Nephron progenitor cell (in vitro differentiated cells): ENCODE results near the gene GALNT4.
A peak's percentile ranks its signal among the peaks of the same experiment; 100 is the strongest.

Experiments used
- DNase-seq: peaks from one replicate; pipeline ENCODE4 v3.0.0; 2021
- H3K27ac Mint-ChIP-seq: 2 replicates; pipeline ENCODE4 v1.8.0; 2021; ENCODE audit warnings: mild to moderate bottlenecking, moderate library complexity, mixed read lengths
- H3K27me3 Mint-ChIP-seq: 2 replicates; pipeline ENCODE4 v1.8.0; 2021; ENCODE audit warnings: mild to moderate bottlenecking, low read depth, mixed read lengths; ENCODE audit not compliant: poor library complexity
- H3K36me3 Mint-ChIP-seq: 2 replicates; pipeline ENCODE4 v1.8.0; 2021; ENCODE audit warnings: low read depth, mixed read lengths
- H3K4me1 Mint-ChIP-seq: 2 replicates; pipeline ENCODE4 v1.8.0; 2021; ENCODE audit warnings: mixed read lengths
- H3K4me3 Mint-ChIP-seq: 2 replicates; pipeline ENCODE4 v1.8.0; 2021; ENCODE audit warnings: mild to moderate bottlenecking, moderate library complexity, mixed read lengths
- H3K9me3 Mint-ChIP-seq: 2 replicates; pipeline ENCODE4 v1.8.0; 2021; ENCODE audit warnings: mild to moderate bottlenecking, moderate library complexity, mixed read lengths
- TF ChIP-seq, protein P1 (sequence below): fragments of 200-600 bp; sonication (generic); IDR thresholded peaks from 2 replicates; pipeline ENCODE4 v1.5.0; 2021; ENCODE audit warnings: antibody characterized with exemption

GALNT4 gene

DNA sequence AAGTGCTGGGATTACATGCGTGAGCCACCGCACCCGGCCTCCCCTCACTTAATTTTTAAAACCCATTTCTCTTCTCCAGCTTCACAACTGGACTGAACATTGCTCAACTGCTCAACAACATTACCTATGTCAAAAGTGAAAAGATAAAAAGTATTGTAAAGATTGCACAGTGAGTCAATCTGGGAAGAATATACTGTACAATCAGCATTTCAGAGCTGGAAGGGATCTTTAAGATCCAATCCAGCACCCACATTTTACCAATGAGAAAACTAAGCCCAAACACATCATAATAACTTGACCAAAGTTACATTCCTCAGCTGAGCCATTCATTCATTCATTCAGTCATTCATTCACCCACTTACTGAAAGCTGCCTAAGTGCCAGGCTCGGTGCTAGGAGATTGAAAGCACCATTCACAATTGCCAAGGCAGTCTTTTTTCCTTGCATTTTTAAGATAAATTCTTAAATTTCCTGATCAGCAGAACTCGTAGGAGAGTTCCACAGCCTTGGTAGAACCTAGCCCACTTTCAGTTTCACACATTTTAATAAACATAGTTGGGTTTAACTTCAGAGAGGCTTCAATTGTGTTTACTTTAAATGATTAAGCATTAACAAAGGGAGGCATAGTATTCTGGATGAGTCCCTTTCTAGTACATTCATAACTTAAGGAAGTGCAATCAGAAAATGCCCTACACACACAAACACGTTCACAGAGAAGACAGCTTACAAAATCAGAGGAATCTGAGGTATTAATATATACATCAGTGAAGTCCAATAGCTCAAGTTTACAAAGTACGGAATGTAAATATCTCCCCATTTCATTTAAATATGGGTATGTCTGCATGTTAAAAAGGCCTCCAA lies 3.0 kb downstream of the GALNT4 start:
- TF ChIP-seq, protein P1, sequence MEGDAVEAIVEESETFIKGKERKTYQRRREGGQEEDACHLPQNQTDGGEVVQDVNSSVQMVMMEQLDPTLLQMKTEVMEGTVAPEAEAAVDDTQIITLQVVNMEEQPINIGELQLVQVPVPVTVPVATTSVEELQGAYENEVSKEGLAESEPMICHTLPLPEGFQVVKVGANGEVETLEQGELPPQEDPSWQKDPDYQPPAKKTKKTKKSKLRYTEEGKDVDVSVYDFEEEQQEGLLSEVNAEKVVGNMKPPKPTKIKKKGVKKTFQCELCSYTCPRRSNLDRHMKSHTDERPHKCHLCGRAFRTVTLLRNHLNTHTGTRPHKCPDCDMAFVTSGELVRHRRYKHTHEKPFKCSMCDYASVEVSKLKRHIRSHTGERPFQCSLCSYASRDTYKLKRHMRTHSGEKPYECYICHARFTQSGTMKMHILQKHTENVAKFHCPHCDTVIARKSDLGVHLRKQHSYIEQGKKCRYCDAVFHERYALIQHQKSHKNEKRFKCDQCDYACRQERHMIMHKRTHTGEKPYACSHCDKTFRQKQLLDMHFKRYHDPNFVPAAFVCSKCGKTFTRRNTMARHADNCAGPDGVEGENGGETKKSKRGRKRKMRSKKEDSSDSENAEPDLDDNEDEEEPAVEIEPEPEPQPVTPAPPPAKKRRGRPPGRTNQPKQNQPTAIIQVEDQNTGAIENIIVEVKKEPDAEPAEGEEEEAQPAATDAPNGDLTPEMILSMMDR: no peak
- no peak overlapping the region for H3K27ac Mint-ChIP-seq

DNA sequence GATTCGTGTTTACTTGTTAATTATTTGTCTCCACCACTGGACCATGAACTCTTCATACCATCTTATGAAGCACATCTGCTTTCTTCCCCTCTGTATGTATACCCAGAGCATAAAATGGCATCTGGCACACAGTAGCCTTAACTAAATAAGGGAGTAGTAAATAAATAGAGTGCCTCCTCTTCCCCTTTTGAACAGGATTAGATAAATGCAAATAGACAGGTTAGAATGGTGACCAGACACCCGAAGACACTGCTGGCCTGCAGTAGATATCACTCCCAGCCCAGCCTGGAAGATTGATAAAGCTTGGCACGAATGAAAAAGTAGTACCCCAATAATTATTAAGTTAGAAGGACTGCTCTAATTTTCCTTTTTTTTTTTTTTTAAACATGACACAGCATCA lies 6.9 kb downstream of the GALNT4 start:
- TF ChIP-seq, protein P1: no peak
- H3K4me3 Mint-ChIP-seq: no peak overlapping the region
- peaks cover 12% of the 10 kb centered on the region for H3K36me3 Mint-ChIP-seq
- no peaks in the 10 kb centered on the region for H3K9me3 Mint-ChIP-seq
- H3K27ac Mint-ChIP-seq: no peak overlapping the region
- no peak for DNase-seq
- H3K4me1 Mint-ChIP-seq: peaks cover 14% of the 10 kb centered on the region
- peaks cover 3% of the 10 kb centered on the region for H3K27me3 Mint-ChIP-seq

More for the DNA sequence above, 3.0 kb downstream of the GALNT4 start:
- peaks cover 42% of the 10 kb centered on the region for H3K4me1 Mint-ChIP-seq
- peak overlapping the region; percentile 38 for H3K4me3 Mint-ChIP-seq
- H3K36me3 Mint-ChIP-seq: peaks cover 24% of the 10 kb centered on the region
- H3K27me3 Mint-ChIP-seq: peaks cover 7% of the 10 kb centered on the region
- H3K9me3 Mint-ChIP-seq: no peaks in the 10 kb centered on the region
- DNase-seq: no peak

DNA sequence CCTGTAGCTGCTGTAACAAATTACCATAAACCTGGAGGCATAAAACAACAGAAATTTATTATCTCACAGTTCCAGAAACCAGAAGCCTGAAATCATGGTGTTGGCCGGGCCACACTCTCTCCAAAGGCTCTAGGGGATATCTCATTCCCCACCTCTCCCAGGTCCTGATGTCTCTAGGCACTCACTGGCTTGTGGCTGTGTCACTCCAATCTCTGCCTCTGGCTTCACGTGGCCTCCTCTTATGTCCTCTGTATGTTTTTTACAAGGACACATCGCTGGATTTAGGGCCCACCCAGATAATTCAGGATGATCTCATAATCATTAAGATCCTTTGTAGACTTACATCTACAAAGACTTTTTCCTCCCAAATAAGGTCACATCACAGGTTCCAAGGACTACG lies 8.0 kb downstream of the GALNT4 start:
- peaks cover 6% of the 10 kb centered on the region for H3K36me3 Mint-ChIP-seq
- no peak overlapping the region for H3K27ac Mint-ChIP-seq
- no peak overlapping the region for H3K4me3 Mint-ChIP-seq
- H3K9me3 Mint-ChIP-seq: no peaks in the 10 kb centered on the region
- TF ChIP-seq, protein P1: no peak
- peaks cover 5% of the 10 kb centered on the region for H3K4me1 Mint-ChIP-seq
- H3K27me3 Mint-ChIP-seq: peaks cover 3% of the 10 kb centered on the region
- no peak for DNase-seq

DNA sequence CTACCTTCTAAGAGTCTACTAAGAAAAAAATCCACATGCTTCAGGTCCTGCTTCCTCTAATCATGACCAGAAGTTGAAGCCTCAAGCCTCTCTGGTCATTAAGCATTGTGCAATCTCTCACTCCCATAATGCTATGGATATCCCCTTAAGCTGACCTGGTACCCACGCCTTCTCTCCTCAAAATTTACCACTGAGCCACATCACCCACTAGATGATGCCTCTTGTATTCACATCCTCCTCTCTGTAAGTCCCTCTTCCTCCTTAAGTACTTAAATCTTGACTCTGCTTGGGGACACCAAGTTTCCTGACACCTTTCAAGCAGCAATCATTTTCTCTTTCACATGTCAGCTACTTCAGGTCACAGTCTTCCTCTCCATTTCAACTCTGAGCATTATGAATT lies 9.8 kb downstream of the GALNT4 start:
- TF ChIP-seq, protein P1: no peak
- Mint-ChIP-seq H3K27me3 (no peaks in the 10 kb centered on the region), H3K4me1 (no peaks in the 10 kb centered on the region), H3K36me3 (no peaks in the 10 kb centered on the region), H3K27ac (no peak overlapping the region), H3K9me3 (no peaks in the 10 kb centered on the region), H3K4me3 (no peak overlapping the region)
- DNase-seq: no peak

DNA sequence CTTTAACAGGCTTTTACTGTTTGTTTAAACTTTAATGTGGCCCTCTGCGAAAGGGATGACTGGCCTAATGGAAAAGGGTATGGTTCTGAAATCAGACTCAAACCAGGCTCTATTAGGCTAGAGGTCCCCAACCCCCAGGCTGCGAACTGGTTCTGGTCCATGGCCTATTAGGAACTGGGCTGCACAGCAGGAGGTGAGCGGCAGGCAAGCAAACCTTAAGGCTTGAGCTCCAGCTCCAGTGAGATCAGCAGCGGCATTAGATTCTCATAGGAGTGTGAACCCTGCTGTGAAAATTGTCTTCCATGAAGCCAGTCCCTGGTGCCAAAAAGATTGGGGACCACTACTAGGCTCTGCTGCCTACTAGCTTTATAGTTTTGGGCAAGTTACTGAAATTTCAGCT lies 11.1 kb downstream of the GALNT4 start:
- DNase-seq: no peak
- H3K36me3 Mint-ChIP-seq: no peaks in the 10 kb centered on the region
- no peaks in the 10 kb centered on the region for H3K4me1 Mint-ChIP-seq
- no peak overlapping the region for H3K27ac Mint-ChIP-seq
- H3K27me3 Mint-ChIP-seq: no peaks in the 10 kb centered on the region
- no peaks in the 10 kb centered on the region for H3K9me3 Mint-ChIP-seq
- TF ChIP-seq, protein P1: no peak
- H3K4me3 Mint-ChIP-seq: no peak overlapping the region
